Ammon's horn (tissue), 1 donor: Measurements from ENCODE around the gene TRAP1.

Source experiments
- DNase-seq: peaks from one replicate; pipeline ENCODE4 v3.0.0-alpha.2; 2016; ENCODE audit warnings: low spot score

The TRAP1 gene

DNA sequence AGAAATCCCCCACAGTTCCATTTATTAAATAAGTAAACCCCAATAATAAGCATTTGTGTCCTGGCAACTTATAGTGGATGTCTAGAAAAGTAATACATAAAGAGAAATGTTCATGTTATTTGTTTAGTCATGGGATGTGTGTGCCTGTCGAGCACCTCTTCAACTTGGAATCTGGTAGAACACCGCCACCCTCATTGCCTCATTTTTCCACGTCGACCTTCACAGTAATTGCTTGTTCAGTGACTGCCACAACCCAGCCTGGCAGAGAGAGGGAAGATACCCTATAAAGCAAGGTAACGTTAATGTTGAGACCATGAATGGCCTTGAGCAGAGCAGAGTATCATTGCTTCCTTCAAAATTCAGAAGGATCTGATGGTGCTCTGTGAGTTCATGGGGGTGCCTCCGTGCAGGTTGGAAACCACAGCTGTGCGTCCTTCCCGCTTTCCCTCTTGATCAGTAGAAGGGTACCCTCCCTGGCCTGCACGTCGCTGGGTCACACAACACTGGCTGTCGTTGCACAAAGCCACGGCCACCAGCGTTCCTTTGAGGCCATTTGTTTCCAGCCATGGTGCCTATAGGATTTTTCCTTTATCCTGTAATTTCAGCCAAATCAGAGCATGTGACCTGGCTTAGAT, 66.6 kb downstream of the TRAP1 start:
- no peak for DNase-seq

DNA sequence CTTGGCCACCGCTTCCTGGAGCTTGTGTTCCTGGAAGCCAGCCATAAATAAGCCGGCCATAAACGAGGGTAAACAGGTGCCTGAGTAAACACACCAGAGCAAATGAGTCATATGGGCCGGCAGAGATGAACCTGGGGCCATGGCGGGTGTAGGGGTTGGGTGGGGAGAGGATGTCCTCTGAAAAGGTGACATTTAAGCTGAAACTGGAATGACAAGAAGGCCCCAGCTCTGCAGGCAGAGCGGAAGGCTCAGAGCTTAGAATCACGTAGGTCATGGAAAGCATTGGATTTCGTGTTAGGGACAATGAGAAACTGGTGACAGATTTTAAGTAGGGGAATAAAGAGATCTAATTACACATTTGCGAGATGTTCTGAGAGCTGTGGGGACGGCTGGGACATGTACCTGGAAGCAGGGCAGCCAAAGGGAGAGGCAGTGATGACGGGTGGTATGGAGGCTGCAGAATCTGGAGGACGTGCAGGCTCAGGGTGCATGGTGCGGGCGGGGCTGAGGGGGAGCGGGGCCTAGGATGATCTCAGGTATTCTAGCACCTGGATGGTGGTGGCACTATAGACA, 70.9 kb downstream of the TRAP1 start:
- DNase-seq: no peak

DNA sequence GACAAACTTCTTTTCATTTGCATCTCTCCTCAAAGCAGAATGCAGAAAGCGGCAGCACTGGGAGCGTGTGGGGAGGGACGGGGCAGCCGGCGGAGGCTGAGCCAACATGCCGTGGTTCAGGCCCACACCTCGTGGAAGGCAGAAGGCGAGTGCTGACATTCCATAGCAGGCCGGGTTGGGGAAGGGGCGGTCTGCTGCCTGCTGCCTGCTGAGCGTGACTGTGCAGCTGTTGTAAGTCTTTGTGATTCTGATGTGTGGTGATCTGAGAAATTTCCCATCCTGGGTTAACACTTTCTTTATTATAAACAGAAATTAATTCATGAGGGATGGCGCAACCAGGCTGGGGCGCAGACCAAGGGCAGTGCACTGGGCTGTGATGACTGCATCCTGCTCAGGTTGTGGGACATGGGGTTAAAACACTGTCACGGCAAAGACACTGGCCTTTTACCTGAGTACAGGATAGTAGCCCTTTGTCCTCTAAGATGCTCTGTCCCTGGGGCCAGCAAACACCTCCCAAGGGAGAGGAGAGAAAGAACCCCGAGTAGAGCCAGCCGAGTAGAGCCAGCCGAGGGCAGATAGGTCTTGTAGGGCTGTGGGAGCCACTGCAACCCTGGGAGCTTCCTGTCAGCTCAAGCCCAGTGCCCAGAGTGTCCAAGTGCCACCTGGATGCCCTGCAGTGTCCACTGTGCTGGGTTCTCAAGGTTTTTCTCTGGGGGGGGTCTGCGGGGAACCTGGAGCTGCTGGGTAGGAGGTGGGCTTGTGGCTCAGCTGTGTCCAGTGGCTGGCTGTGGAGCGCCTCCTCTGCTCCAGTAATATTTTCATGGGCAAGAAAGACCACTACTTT, 71.6 kb downstream of the TRAP1 start:
- no peak for DNase-seq

DNA sequence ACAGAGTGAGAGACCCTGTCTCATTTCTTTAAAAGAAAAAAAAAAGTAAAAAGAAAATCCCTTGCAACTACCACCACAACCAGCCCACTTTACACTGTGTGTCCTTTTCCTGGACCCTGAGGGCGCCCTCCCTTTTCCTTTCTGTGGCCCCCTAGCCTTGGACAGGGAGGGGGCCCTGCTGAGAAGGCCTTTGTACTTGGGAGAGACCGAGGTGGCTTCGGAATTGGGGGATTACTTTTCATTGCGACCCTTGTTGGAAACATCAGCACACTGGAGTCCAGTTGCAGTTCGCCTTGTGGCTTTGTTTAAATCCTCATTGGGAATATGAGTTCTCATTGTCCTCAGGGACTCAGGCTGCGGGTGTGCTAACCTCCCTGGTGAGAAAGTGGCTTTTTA, 72.2 kb downstream of the TRAP1 start:
- no peak for DNase-seq

DNA sequence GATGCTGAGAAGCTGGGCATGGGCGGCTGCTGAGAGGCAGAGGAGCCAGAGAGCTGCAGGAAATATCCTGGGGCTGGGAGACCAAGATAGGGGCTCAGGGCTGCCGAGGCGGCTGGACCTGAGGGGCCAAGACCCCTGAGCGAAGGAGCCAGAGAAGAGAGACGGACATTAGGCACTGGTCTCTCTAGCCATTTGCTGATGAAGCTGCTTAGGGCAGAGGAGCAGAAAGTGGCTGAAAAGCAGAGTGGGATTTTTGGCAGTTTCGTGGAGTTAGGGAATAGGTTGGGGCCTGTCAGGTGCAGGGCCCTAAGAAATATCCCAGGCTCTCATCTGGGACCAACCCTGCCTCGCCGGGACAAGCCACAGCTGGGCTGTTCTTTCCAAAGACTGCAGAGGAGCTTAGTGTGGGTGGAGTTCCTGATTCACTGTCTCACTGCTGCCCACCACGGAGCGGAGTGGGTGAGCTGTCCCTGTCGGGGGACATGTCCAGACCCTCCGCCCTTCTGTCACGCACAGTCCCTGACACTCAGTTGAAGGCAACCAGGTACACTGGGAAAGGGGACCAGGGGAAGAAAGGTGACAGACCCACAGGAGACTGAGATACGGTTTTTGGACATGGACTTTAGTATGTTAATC, 74.1 kb downstream of the TRAP1 start:
- DNase-seq: no peak

DNA sequence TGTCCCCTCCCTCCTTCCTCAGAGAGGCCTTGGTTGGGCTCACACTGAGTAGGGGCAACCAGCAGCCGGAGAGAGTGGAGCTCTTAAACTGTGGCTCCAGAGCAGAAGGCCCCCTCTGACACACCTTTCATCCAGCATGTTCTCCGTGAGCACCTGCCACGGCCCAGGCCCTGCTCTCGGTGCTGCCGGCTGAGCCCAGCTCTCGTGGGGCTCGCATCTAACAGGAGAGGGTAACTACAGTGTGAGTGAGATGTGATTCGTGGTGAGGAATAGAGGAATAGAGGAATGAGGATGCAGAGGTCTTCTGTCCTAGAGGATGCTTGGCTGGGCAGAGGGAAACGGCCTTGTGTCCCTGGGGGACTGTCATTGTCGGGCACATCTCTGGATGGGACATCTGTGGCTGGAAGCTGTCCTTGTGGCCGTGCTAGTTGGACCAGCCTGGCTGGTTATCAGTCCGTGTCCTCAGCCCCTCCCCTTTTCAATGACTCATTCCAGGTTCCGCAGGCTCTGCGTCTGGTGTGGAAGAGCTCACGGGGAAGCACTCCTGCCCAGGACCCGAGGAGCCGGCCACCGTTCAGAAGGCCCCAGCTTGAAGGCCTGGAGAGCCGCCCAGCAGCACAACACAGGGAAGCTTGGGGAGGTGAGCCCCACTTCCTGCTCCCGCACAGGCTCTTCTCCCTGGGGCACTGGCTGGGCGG, 74.8 kb downstream of the TRAP1 start:
- no peak for DNase-seq

DNA sequence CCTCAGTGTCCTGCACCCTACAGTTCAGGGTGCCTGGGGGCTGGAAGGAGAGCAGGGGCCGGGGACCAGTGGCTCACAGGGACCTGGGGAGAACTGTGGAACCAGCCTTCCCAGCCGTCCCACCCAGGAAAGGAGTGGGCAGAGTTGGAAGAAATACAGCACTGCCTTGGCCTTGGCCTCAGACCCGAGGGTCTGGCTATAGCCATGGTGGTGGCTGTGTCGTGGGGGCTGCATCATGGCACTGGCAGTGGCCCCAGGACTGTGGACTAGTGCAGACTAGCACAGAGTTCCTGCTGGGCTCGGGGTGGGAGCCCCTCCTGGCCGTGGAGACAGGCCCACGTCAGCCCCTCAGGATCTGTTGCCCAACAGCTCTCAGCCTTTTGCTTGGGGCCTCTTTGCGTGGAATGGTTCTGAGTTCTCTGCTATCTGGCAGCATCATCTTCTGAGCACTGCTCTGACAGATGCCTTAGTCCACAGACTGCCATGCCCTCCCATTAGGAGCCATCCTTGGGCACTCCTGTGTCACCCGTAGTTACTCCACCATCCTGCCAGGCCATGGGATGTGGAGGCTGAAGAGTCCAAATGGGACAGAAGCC, 75.4 kb downstream of the TRAP1 start:
- no peak for DNase-seq

DNA sequence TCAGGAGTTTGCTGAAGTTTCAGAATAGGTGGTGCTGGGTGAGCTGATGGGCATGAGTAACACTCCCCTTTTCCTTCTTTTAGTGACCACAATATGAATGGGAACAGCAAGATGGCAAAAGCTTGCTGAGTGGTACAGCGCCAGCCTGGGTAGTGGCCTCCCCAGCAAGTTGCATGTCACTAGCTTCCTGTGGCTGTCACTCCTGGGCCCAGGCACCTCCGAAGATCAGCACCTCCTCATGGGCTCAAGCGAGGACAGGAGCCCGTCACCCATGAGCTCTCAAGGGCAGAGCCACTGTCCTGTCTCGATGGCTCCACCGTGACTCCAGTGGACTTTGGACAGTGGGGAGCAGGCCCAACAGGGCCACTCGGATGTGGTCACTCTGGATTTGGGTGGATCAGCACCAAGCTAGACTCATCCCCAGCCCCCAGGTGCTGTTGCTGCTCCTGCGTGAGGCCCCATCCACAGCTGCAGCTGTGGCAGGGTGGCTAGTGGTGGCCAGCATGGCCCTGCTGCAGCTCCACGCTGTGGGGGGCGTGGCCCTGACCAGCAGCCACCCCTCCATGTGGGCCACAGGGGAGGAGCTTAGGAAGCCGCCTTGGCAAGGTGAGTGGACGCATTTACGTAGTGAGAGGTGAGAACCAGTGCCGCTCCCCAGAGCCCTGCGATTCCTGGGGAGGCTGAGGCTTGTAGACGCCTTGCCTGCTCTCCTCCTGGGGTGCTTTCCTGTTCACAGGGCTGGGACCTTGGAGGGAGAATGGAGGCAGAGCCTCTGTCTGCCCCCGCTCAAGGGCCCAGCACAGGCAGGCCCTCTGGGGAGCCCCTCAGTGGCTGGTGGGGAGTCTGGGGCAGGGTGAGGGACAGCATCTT, 76.5 kb downstream of the TRAP1 start:
- no peak for DNase-seq

DNA sequence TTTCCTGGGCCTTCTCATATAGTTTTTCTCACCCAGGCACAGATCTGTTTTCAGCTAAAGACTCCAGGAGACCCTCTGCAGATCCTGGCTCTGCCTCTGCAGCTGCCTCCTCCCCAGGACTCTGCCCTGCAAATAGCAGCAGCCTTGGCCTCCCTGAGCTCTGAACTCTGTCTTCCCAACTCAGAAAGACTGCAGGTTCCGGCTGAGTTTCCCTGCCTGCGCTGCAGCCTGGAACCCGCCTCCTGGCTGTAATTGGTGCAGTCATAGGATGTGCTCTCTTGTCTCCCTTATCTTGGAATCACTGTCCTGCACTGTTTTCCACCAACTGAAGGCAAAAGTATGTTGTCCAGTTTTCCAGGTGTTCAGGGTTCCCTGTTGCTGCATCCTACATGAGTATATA, 77.1 kb downstream of the TRAP1 start:
- DNase-seq: no peak

DNA sequence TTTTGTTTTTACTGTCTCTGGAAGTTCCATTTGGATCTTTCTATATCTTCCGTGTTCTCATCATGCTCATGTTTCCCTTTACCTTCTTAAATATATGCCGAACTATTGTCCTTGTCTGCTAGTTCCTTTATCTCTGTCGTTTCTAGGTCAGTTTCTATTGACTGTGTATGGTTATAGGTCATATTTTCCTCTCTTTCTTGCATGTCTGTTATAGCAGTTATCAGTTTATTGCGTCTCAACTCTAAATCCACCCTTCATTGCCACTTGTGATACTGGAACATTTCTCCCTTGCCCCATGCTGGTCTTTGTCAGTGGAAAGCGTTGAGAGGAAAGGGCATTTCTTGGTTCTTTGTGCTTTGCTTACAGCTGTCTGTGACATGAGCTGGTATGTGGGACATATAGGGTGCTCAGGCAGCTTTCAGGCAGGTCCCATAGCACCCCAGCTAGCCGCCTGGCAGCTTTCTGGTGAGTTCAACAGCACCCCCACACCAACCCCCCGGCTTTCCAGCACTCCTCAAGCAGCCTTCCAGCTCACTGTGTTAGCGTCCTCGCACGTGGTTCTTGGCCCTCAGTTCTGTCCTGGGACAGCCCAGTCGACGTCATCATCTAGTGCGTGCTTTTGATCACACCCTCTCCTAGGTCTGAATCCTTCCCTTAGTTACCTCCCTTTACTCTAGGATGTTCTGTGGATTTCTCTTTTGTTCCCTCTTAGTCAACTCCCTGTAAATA, 78.2 kb downstream of the TRAP1 start:
- DNase-seq: no peak

DNA sequence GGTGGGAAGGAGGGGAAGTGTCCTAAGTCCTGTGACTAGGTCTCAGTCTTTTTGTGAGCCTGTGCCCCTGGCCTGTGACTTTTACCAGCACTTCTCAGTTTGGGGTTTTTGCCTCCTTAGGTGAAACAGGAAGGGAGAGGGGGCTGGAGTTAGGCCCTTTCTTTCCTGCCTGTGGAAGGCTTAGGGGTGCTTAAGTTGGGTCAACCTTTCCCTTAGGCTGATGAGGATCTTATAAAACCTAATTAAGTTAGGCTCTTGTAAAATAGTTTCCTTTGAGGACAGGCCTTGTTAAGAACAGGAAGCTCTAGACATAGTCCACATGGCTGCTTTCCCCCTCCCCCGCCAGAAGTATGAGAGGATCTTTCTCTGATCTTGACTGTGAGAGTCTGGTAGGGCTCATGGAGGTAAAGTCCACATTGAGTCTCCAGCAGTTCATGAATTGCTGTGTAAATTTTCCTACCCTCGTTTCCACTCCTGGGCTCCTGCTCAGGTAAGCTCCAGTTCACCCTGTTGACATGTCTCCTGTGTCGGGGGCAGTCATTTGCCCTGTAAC, 79.9 kb downstream of the TRAP1 start:
- DNase-seq: no peak

DNA sequence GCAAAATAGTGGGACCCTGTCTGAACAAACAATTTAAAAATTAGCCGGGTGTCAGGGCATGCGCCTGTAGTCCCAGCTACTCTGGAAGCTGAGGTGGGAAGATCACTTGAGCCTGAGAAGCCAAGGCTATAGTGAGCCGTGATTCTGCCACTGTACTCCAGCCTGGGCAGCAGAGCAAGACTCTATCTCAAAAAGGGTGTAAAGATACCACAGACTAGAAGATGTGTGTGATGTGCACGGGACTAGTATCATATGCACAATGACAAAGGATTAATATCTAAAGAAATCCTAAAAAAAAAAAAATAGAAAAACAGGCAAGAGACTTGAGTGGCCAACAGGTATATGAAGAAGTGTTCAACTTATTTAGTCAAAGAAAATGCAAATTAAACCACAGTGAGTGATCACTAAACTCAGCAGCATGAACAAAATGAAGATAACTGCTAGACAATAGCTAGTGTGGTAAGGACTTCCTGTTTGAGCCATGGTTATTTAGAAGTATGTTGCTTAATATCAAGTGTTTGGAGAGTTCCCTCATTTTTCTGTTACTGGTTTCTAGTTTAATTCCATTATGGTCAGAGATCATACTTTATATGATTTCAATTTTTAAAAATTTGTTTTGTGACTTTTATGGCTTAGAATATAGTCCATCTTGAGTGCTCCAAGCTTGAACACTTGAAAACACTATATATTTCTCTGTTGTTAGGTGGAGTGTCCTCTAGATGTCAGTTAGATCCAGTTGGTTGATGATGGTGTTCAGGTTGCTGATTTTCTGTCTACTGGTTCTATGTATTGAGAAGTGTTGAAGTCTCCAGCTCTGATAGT, 91.2 kb downstream of the TRAP1 start:
- DNase-seq: no peak

DNA sequence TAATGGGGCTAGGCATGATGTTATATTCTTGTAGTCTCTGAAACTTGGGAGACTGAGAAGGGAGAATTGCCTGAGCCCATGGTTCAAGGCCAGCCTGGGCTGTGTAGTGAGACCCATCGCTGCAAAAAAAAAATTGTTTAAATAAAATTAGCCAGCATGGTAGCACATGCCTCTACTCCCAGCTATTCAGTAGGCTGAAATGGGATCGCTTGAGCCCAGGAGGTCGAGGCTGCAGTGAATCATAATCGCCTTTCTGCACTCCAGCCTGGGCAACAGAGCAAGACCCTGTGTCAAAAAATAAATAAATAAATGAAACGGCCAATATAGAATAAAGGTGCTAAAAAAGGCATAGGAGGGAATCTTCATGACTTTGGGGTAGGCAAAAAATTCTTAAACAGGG, 92.0 kb downstream of the TRAP1 start:
- DNase-seq: no peak

DNA sequence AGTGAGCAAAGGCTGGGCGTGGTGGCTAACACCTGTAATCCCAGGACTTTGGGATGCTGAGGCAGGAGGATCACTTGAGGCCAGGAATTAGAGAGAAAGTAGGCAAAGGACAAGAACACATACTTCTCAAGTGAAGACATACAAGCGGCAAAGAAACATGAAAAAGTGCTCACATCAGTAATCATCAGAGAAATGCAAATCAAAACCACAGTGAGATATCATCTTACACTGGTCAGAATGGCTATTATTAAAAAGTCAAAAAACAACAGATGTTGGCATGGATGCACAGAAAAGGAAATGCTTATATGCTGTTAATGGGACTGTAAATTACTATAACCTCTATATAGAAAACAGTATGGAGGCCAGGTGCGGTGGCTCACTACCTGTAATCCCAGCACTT, 93.7 kb downstream of the TRAP1 start:
- no peak for DNase-seq

DNA sequence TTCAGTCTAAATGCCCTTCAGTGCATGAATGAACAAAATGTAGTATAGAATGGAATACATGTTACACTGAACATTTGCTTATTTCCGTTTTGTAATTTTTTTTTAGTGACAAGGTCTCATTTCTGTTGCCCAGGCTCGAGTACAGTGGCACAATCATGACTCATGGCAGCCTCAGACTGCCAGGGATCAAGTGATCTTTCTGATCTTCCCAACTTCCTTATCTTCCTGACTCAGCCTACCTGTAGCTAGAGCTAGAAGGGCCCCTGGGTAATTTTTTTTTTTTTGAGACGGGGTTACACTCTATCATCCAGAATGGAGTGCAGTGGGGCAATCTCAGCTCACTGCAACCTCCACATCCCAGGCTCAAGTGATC, 98.6 kb downstream of the TRAP1 start:
- no peak for DNase-seq

DNA sequence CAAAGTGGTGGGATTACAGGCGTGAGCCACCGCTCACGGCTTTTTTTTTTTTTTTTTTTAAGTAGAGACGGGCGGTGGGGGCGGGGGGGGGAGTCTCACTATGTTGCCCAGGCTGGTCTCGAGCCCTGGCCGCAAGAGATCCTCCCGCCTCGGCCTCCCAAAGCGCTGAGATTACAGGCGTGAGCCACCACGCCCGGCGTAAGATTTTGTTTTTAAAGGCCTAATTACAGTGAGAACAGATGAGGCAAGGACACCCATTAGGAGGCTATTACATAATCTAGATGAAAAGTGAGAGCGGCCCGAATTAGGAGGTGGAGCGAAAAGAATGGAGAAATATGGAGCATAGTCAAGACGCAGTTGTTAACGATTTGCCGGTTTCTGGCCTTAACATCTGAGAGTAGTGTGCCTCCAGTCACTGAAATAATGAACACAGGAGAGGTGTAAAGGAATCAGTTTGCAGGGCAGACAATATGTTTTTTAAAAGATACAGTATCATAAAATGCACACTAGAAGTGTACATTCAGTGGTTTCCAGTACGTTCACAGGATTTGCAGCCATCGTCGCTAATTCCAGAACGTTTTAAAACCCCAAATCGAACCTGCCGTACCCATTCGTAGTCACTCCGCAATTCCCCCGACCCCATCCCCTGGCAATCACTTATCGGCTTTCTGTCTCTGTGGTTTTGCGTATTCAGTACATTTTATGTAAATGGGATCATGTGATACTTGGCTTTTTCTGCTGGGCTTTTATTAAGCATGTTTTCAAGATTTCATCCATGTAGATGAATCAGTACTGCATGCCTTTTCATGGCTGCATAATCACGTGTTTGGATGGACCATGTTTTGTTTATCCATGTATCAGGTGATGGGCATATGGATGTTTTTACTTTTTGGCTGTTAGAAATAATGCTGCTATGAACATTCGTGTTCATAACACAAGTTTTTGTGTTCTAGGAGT, 104.5 kb downstream of the TRAP1 start:
- DNase-seq: no peak

DNA sequence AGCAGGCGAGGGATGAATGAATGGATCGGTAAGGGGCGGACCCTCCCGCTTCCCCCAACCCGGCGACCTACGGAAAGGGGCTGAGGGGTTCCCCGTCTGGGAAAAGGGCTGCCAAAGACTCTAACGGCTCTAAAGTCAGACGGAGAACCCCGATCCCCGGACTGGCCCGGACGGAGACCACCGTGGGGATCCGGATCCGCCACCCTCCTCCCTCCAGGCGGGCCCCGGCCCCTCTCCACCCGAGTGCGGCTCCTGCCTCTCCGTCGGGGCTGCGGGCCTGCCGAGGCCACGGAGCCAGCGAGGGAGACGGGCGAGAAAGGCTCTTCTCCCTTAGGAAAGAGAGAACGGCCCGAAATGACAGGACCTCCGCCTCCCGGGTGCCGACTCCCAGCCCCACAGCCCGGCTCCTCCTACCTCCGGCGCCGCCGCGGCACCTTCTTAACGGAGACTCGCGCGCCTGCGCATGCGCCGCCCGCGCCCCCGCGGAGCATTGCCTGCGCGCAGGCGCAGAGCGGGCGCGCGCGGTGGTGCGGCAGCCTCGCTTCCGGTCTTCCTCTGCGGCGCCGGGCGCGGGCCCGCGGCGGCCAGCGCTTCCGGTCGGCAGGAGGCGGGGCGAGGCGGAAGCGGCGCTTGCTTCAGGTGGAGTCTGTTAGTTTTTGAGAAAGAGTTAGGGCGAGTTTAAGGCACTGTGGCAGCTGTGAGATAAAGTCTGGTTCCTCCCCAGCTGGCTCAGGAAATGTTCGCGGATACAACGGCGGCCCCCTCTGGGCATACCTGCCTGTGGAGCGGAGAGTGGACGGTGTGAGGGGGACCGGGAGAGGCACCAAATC, 106.0 kb downstream of the TRAP1 start, which contains the start of gene SLX4:
Gene SLX4 (minus strand): TSS at position 461 of the 830 bp plus-strand sequence. CDS start 2,642 bp downstream, outside the sequence.
- DNase-seq: peak; percentile 86
